ENCODE data around the gene QSOX2.

- TF ChIP-seq POLR2A (IDR thresholded peaks at IDR 0.05): no peak
- TF ChIP-seq, protein P1, sequence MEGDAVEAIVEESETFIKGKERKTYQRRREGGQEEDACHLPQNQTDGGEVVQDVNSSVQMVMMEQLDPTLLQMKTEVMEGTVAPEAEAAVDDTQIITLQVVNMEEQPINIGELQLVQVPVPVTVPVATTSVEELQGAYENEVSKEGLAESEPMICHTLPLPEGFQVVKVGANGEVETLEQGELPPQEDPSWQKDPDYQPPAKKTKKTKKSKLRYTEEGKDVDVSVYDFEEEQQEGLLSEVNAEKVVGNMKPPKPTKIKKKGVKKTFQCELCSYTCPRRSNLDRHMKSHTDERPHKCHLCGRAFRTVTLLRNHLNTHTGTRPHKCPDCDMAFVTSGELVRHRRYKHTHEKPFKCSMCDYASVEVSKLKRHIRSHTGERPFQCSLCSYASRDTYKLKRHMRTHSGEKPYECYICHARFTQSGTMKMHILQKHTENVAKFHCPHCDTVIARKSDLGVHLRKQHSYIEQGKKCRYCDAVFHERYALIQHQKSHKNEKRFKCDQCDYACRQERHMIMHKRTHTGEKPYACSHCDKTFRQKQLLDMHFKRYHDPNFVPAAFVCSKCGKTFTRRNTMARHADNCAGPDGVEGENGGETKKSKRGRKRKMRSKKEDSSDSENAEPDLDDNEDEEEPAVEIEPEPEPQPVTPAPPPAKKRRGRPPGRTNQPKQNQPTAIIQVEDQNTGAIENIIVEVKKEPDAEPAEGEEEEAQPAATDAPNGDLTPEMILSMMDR (IDR thresholded peaks at IDR 0.05): no peak
- TF ChIP-seq EP300 (IDR thresholded peaks at IDR 0.05): no peak
- TF ChIP-seq POLR2AphosphoS5 (IDR thresholded peaks at IDR 0.05): no peak
Observed at GRCh38 chr9:136257381-136258298, 12.0 kb upstream of the QSOX2 start.

Measured in suprapubic skin (tissue), 4 donors.